Activated B cell treated with CpG ODN at 0.5 μM for 24 hours (primary cell): ENCODE data around the gene PRAMEF13. TPM values are rescaled to one million over a fixed set of nuclear protein-coding genes. Genes with fewer than 3 reads are reported as not detected.
"Not testable (repeated sequence)": the region's sequence is repeated elsewhere in the genome, so short reads cannot be mapped to it uniquely, and the experiment has no call there.

ENCODE experiments used
- ATAC-seq: fragments of 200-7000 bp; cut with Tn5 transposase; one replicate; pipeline ENCODE4 v1.10.0; 2021; ENCODE audit warnings: low read depth, mild to moderate bottlenecking, moderate library complexity
- CTCF ChIA-PET: fragments of 350-600 bp; sonication (Branson Sonifier 250); formaldehyde crosslinking; loops from one replicate; lab custom pipeline; 2021; ENCODE audit warnings: antibody characterized with exemption; lab: Charles Lee
- POLR2A ChIA-PET: fragments of 350-600 bp; sonication (Branson Sonifier 250); formaldehyde crosslinking; loops from one replicate; lab custom pipeline; 2021; ENCODE audit warnings: antibody characterized with exemption; lab: Charles Lee
- DNase-seq: peaks from one replicate; pipeline ENCODE4 v3.0.0; 2022
- H3K27ac Mint-ChIP-seq: one replicate; pipeline ENCODE4 v1.8.0; 2020; ENCODE audit warnings: mixed read lengths
- H3K27me3 Mint-ChIP-seq: one replicate; pipeline ENCODE4 v1.8.0; 2021; ENCODE audit warnings: mixed read lengths
- H3K36me3 Mint-ChIP-seq: one replicate; pipeline ENCODE4 v1.8.0; 2021; ENCODE audit warnings: low read depth, mixed read lengths
- H3K4me1 Mint-ChIP-seq: one replicate; pipeline ENCODE4 v1.8.0; 2021; ENCODE audit warnings: mixed read lengths
- H3K4me3 Mint-ChIP-seq: one replicate; pipeline ENCODE4 v1.8.0; 2020; ENCODE audit warnings: mild to moderate bottlenecking, mixed read lengths
- H3K9me3 Mint-ChIP-seq: one replicate; pipeline ENCODE4 v1.8.0; 2020; ENCODE audit warnings: mixed read lengths
- intact Hi-C: fragments of 100-400 bp; cut with micrococcal nuclease; formaldehyde crosslinking; loops from one replicate; pipeline ENCODE4 v1.15.1; 2024
- total RNA-seq: library from RNA; stranded (reverse); gene quantifications from 2 replicates; pipeline ENCODE4 v1.2.3, GENCODE V29; 2022

Gene PRAMEF13
- total RNA-seq, 1 donor from 2014 or later: not detected

GRCh38 chr1:13165531-13165930 lies 35.7 kb downstream of the PRAMEF13 start, which contains the start of gene HNRNPCL4:
Gene HNRNPCL4 (minus strand): TSS chr1:13165631. CDS start chr1:13165467, 164 bp downstream.
- ATAC-seq, CTCF ChIA-PET, H3K36me3 Mint-ChIP-seq: not testable (repeated sequence)

GRCh38 chr1:13155909-13156308 lies 45.3 kb downstream of the PRAMEF13 start, which contains the start of gene PRAMEF26:
Gene PRAMEF26 (minus strand): TSS chr1:13156009. CDS start chr1:13153095, 2,914 bp downstream.
- DNase-seq, POLR2A ChIA-PET, H3K9me3 Mint-ChIP-seq, H3K36me3 Mint-ChIP-seq, CTCF ChIA-PET, H3K4me1 Mint-ChIP-seq, intact Hi-C loops, H3K27ac Mint-ChIP-seq, H3K27me3 Mint-ChIP-seq, ATAC-seq, H3K4me3 Mint-ChIP-seq: not testable (repeated sequence)

More at GRCh38 chr1:13165531-13165930, 35.7 kb downstream of the PRAMEF13 start, which contains the start of gene HNRNPCL4:
- intact Hi-C loops, H3K27ac Mint-ChIP-seq, DNase-seq, POLR2A ChIA-PET, H3K4me1 Mint-ChIP-seq, H3K4me3 Mint-ChIP-seq, H3K9me3 Mint-ChIP-seq, H3K27me3 Mint-ChIP-seq: not testable (repeated sequence)

Other genes starting within 250 kb of the PRAMEF13 start
- gene PRAMEF27, start 144.8 kb downstream of the PRAMEF13 start, total RNA-seq: not detected in 2 replicates
- gene HNRNPCL3, start 140.6 kb downstream of the PRAMEF13 start, total RNA-seq: not detected in 2 replicates
- not detected in 2 replicates for gene PRAMEF25, start 130.6 kb downstream of the PRAMEF13 start, total RNA-seq
- not detected in 2 replicates for gene HNRNPCL2, start 84.6 kb downstream of the PRAMEF13 start, total RNA-seq
- not detected in 2 replicates for gene PRAMEF26, start 45.4 kb downstream of the PRAMEF13 start, total RNA-seq
- gene HNRNPCL4, start 35.8 kb downstream of the PRAMEF13 start, total RNA-seq: not detected in 2 replicates
- not detected in 2 replicates for gene PRAMEF9, start 29.6 kb downstream of the PRAMEF13 start, total RNA-seq
- gene PRAMEF18, start 24.7 kb upstream of the PRAMEF13 start, total RNA-seq: not detected in 2 replicates
- not detected in 2 replicates for gene PRAMEF5, start 52.8 kb upstream of the PRAMEF13 start, total RNA-seq
- not detected in 2 replicates for gene PRAMEF8, start 83.7 kb upstream of the PRAMEF13 start, total RNA-seq
- gene PRAMEF33, start 102.1 kb upstream of the PRAMEF13 start, total RNA-seq: not detected in 2 replicates
- gene PRAMEF15, start 114.2 kb upstream of the PRAMEF13 start, total RNA-seq: not detected in 2 replicates
- gene PRAMEF14, start 145.7 kb upstream of the PRAMEF13 start, total RNA-seq: not detected in 2 replicates
- gene PRAMEF19, start 170.5 kb upstream of the PRAMEF13 start, total RNA-seq: not detected in 2 replicates
- not detected in 2 replicates for gene PRAMEF17, start 188.2 kb upstream of the PRAMEF13 start, total RNA-seq
- gene PRAMEF20, start 209.0 kb upstream of the PRAMEF13 start, total RNA-seq: not detected in 2 replicates